GM18507 (cell line): ENCODE results near the gene SH2D1B.
"Not testable (repeated sequence)": the region's sequence is repeated elsewhere in the genome, so short reads cannot be mapped to it uniquely, and the experiment has no call there.

Experiments
- DNase-seq: peaks from one replicate; pipeline ENCODE4 v3.0.0; 2011; ENCODE audit warnings: low read depth; ENCODE audit not compliant: insufficient read length; ENCODE audit errors: extremely low spot score
- FAIRE-seq: peaks from 2 replicates; lab custom pipeline; 2011; peaks lifted over from hg19 to GRCh38; lab: Jason Lieb, UNC

The SH2D1B gene

GRCh38 chr1:162412002-162412401, at the start of gene SH2D1B:
TSS of gene SH2D1B (minus strand) at chr1:162412136. CDS start at chr1:162412016, 120 bp downstream.
- FAIRE-seq (no peak), DNase-seq (no peak)

GRCh38 chr1:162458236-162458635, 46.3 kb upstream of the SH2D1B start:
- FAIRE-seq (no peak), DNase-seq (no peak)

GRCh38 chr1:162456323-162456722, 44.4 kb upstream of the SH2D1B start:
- no peak for FAIRE-seq
- no peak for DNase-seq

- not testable (repeated sequence) for DNase-seq, FAIRE-seq
These were observed 42.4 kb upstream of the SH2D1B start for GRCh38 chr1:162454361-162454760.

- no peak for FAIRE-seq
- no peak for DNase-seq
These were observed 35.0 kb upstream of the SH2D1B start for GRCh38 chr1:162446946-162447345.

- DNase-seq = no peak
- FAIRE-seq = no peak
These were observed 33.0 kb upstream of the SH2D1B start for GRCh38 chr1:162444903-162445302.

GRCh38 chr1:162432977-162433713, 21.2 kb upstream of the SH2D1B start:
- not testable (repeated sequence) for FAIRE-seq, DNase-seq

GRCh38 chr1:162430583-162430982, 18.6 kb upstream of the SH2D1B start:
- FAIRE-seq = no peak
- no peak for DNase-seq

GRCh38 chr1:162422662-162423375, 10.9 kb upstream of the SH2D1B start:
- FAIRE-seq = no peak
- DNase-seq = no peak

GRCh38 chr1:162421258-162422164, 9.6 kb upstream of the SH2D1B start:
- no peak for DNase-seq
- FAIRE-seq = no peak

- no peak for DNase-seq
- no peak for FAIRE-seq
These were observed 8.2 kb upstream of the SH2D1B start for GRCh38 chr1:162420120-162420519.

- FAIRE-seq, DNase-seq: not testable (repeated sequence)
These were observed 7.6 kb upstream of the SH2D1B start for GRCh38 chr1:162419450-162419931.

GRCh38 chr1:162418584-162418983, 6.6 kb upstream of the SH2D1B start:
- not testable (repeated sequence) for DNase-seq, FAIRE-seq

- no peak for FAIRE-seq
- no peak for DNase-seq
These were observed 5.7 kb upstream of the SH2D1B start for GRCh38 chr1:162417650-162418049.

GRCh38 chr1:162416909-162417308, 5.0 kb upstream of the SH2D1B start:
- no peak for FAIRE-seq
- DNase-seq = no peak

GRCh38 chr1:162416215-162416614, 4.3 kb upstream of the SH2D1B start:
- FAIRE-seq = no peak
- no peak for DNase-seq

GRCh38 chr1:162407539-162407938, 4.4 kb downstream of the SH2D1B start:
- FAIRE-seq (no peak), DNase-seq (no peak)

- no peak for DNase-seq
- no peak for FAIRE-seq
These were observed 5.1 kb downstream of the SH2D1B start for GRCh38 chr1:162406811-162407210.

- DNase-seq = no peak
- no peak for FAIRE-seq
These were observed 6.1 kb downstream of the SH2D1B start for GRCh38 chr1:162405800-162406199.
